ENCODE measurements around the gene POMT2.

Gene POMT2

GRCh38 chr14:77266336-77266735 is 54.3 kb downstream of the POMT2 start:
- no peak overlapping the region for H3K27ac ChIP-seq (ENCODE audit: poor library complexity, severe bottlenecking)
- DNase-seq (ENCODE audit: low spot score) = no peak
- no peak for ATAC-seq (ENCODE audit: low read depth)
- TF ChIP-seq CTCF (IDR thresholded peaks at IDR 0.05; ENCODE audit: poor library complexity, severe bottlenecking) = no peak
- H3K27me3 ChIP-seq (ENCODE audit: insufficient read depth, poor library complexity, severe bottlenecking) = peaks cover 17% of the 10 kb centered on the region
- peaks cover 5% of the 10 kb centered on the region for H3K9me3 ChIP-seq (ENCODE audit: severe bottlenecking)
- H3K4me1 ChIP-seq (ENCODE audit: insufficient read depth, poor library complexity, severe bottlenecking) = peaks cover 4% of the 10 kb centered on the region
- H3K36me3 ChIP-seq (ENCODE audit: low read depth) = no peaks in the 10 kb centered on the region
- no peak overlapping the region for H3K4me3 ChIP-seq (ENCODE audit: severe bottlenecking)

GRCh38 chr14:77265561-77266335 is 54.9 kb downstream of the POMT2 start:
- DNase-seq (ENCODE audit: low spot score) (no peak), ATAC-seq (ENCODE audit: low read depth) (no peak)
- Histone ChIP-seq H3K27me3 (ENCODE audit: insufficient read depth, poor library complexity, severe bottlenecking) (peaks cover 11% of the 10 kb centered on the region), H3K9me3 (ENCODE audit: severe bottlenecking) (peaks cover 5% of the 10 kb centered on the region), H3K36me3 (ENCODE audit: low read depth) (no peaks in the 10 kb centered on the region), H3K4me3 (ENCODE audit: severe bottlenecking) (no peak overlapping the region), H3K4me1 (ENCODE audit: insufficient read depth, poor library complexity, severe bottlenecking) (peaks cover 4% of the 10 kb centered on the region), H3K27ac (ENCODE audit: poor library complexity, severe bottlenecking) (no peak overlapping the region)
- TF ChIP-seq CTCF (IDR thresholded peaks at IDR 0.05; ENCODE audit: poor library complexity, severe bottlenecking) = no peak

DNA sequence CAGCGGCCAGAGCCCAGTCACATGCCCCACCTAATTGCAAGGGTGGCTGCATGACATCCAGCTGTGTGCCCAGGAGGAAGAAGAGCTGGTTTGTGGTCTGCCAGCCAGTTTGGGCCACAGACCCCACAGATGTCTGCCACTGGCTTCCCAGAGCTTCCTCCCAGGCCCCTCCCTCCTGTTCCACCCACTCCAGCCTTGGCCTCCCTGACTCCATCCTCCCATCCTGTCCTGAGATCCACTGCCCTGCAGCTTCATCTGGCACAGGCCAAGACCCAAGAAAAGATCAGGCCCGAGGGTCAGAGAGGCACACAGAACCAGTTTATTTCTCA is 55.5 kb downstream of the POMT2 start:
- H3K4me3 ChIP-seq (ENCODE audit: severe bottlenecking) = no peak overlapping the region
- no peak overlapping the region for H3K27ac ChIP-seq (ENCODE audit: poor library complexity, severe bottlenecking)
- ATAC-seq (ENCODE audit: low read depth) = no peak
- H3K4me1 ChIP-seq (ENCODE audit: insufficient read depth, poor library complexity, severe bottlenecking) = peaks cover 4% of the 10 kb centered on the region
- peaks cover 5% of the 10 kb centered on the region for H3K9me3 ChIP-seq (ENCODE audit: severe bottlenecking)
- no peak for DNase-seq (ENCODE audit: low spot score)
- TF ChIP-seq CTCF (IDR thresholded peaks at IDR 0.05; ENCODE audit: poor library complexity, severe bottlenecking) = no peak
- no peaks in the 10 kb centered on the region for H3K36me3 ChIP-seq (ENCODE audit: low read depth)
- peaks cover 5% of the 10 kb centered on the region for H3K27me3 ChIP-seq (ENCODE audit: insufficient read depth, poor library complexity, severe bottlenecking)

DNA sequence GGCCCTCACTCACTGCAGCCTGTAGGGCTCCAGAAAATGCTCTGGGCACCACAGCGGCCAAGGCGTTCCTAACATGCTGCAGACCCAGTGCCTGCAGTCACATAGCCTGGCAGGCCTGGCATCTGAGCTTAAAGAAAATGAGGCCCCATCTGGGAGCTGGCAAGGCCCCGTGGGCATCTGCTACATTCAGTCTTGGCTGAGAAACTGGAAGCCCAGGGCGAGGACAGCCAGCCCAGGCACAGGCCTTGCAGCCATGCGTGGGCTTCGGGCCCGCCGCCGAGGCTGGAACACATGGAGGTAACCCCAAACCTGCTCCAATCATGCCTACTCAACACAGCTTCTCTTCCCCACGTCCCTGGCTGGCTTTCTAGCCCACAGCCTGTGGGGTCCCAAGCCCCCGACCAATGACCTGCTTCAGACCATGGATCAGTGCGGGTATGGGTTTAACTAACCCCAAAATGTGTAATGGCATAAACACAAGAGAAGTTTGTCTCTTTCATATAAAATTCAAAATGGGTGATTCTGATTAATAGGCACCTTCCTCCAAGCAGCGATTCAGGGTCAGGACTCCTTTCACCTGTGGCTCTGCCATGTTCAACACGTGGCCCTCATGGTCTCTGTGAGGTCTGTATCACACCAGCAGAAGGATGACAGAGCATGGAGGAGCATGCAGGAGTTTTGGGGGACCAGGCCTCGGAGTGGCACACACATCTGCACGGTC is 56.1 kb downstream of the POMT2 start:
- peaks cover 4% of the 10 kb centered on the region for H3K4me1 ChIP-seq (ENCODE audit: insufficient read depth, poor library complexity, severe bottlenecking)
- H3K4me3 ChIP-seq (ENCODE audit: severe bottlenecking) = no peak overlapping the region
- H3K9me3 ChIP-seq (ENCODE audit: severe bottlenecking) = peaks cover 5% of the 10 kb centered on the region
- H3K36me3 ChIP-seq (ENCODE audit: low read depth) = no peaks in the 10 kb centered on the region
- no peak for DNase-seq (ENCODE audit: low spot score)
- H3K27me3 ChIP-seq (ENCODE audit: insufficient read depth, poor library complexity, severe bottlenecking) = no peaks in the 10 kb centered on the region
- no peak for TF ChIP-seq CTCF (IDR thresholded peaks at IDR 0.05; ENCODE audit: poor library complexity, severe bottlenecking)
- H3K27ac ChIP-seq (ENCODE audit: poor library complexity, severe bottlenecking) = no peak overlapping the region
- ATAC-seq (ENCODE audit: low read depth) = no peak

- ATAC-seq (ENCODE audit: low read depth) (peak; percentile 15; the same call in 1 of the 3 replicates), DNase-seq (ENCODE audit: low spot score) (no peak)
- H3K27me3 ChIP-seq (ENCODE audit: insufficient read depth, poor library complexity, severe bottlenecking) = no peaks in the 10 kb centered on the region
- H3K27ac ChIP-seq (ENCODE audit: poor library complexity, severe bottlenecking) = no peak overlapping the region
- H3K9me3 ChIP-seq (ENCODE audit: severe bottlenecking) = no peaks in the 10 kb centered on the region
- H3K4me3 ChIP-seq (ENCODE audit: severe bottlenecking) = no peak overlapping the region
- TF ChIP-seq CTCF (IDR thresholded peaks at IDR 0.05; ENCODE audit: poor library complexity, severe bottlenecking) = no peak
- H3K4me1 ChIP-seq (ENCODE audit: insufficient read depth, poor library complexity, severe bottlenecking) = no peaks in the 10 kb centered on the region
- H3K36me3 ChIP-seq (ENCODE audit: low read depth) = no peaks in the 10 kb centered on the region
Observed at GRCh38 chr14:77260631-77261030, 60.1 kb downstream of the POMT2 start.
